NOMO-1 (cell line): Measurements from ENCODE around the gene PKNOX2.

ENCODE experiments used
- DNase-seq, 2 experiments: peaks; one replicate each; lab custom pipeline; 2025; ENCODE audit not compliant: unreplicated experiment in 2 of 2; lab: John Stamatoyannopoulos, UW

Gene PKNOX2

GRCh38 chr11:125426818-125427528 is 262.4 kb downstream of the PKNOX2 start:
- no peak for DNase-seq

GRCh38 chr11:125428486-125429173 is 264.1 kb downstream of the PKNOX2 start:
- peak in 1 of 2 experiments; percentile 5 for DNase-seq

DNA sequence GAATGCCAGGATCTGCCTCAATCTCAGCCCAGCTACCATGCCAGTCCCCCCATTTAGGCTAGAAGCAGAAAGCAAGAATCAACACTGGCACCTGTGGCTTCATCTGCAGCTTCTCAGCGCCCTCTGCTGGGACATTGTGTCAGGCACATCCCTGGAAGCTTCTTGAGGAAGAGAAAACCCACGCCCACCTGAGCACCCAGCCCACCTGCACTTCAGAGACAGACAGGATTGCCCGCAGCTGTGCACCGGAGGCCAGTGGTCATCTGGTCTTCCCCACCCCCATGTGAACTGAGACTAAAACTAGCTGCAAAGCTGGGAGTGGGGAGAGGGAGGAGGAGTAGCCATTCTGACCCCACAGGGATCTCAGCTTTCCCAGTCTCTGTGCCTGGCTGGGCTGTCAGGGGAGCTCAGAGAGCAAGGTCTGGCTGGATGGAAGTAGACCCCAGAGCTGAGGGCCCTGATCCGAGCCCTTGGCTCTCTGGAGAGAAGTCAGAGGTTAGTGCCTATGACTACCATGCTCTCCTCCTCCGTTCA is 264.7 kb downstream of the PKNOX2 start:
- DNase-seq, result peak in 1 of 2 experiments; percentile 37

DNA sequence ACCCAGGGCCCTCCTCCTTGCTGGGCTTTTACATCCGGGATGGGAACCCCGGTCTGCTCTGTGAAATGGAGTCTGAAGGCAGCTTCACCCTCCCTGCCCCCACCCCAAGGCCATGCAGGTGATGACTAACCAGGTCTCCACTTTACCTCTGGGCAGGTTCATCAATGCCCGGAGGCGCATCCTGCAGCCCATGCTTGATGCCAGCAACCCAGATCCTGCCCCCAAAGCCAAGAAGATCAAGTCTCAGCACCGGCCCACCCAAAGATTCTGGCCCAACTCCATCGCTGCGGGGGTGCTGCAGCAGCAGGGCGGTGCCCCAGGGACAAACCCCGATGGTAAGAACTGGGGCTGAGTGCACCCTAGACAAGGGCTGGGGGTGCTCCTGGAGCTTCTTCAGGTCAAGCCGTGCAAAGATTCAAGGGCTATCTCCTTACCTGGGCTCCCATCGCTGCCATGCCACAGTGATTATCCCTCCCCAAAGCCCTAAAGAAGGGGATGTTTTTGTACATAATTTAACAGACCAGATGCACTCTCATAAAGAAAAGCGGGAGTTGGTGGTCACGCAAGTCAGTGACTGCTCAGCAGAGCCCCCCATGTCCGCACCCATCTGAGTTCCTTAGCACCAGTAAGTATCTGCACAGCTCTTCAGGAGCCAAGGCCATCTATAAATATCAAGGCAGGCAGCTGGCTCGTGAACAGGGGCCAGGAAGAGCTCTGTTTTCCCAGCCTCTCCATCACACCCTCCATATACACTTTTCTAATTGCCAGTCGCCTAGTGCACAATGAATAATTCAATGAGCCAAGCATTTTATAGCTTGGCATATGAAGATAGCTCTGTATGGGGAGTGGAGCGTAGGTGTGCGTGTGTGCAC is 265.5 kb downstream of the PKNOX2 start:
- DNase-seq, result no peak

DNA sequence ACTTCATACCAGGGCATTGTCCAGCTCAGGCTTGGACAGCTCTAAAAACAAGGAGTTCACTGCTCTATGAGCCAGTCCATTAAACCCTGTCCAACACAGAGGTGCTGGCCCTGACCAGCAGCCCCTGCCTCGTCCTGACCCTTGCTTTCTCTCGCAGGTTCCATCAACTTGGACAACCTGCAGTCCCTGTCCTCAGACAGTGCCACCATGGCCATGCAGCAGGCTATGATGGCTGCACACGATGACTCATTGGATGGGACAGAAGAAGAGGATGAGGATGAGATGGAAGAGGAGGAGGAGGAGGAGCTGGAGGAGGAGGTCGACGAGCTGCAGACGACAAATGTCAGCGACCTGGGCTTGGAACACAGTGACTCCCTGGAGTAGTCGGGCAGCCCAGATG is 266.5 kb downstream of the PKNOX2 start:
- DNase-seq, result no peak

DNA sequence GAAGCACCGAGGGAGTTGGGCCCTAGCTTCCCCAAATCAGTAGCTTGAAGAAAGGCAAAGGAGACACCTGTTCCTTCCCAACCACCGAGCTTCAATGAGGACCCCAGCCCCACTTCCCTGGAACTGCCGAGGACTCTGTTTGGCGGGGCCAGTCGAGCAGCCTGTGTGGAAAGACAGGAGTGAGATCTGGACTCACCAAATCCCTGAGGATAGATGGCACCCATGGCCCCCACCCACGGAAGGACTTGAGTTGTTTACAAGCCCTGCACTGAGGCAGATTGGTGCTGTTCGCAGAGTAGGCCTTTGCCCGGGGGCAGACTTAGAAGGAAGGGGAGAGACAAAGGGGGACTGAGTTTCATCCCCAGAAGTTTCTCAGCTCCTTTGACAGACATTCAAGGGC is 266.9 kb downstream of the PKNOX2 start:
- no peak for DNase-seq

GRCh38 chr11:125433454-125434121 is 269.0 kb downstream of the PKNOX2 start:
- DNase-seq, result peak; percentile 24 to 30

DNA sequence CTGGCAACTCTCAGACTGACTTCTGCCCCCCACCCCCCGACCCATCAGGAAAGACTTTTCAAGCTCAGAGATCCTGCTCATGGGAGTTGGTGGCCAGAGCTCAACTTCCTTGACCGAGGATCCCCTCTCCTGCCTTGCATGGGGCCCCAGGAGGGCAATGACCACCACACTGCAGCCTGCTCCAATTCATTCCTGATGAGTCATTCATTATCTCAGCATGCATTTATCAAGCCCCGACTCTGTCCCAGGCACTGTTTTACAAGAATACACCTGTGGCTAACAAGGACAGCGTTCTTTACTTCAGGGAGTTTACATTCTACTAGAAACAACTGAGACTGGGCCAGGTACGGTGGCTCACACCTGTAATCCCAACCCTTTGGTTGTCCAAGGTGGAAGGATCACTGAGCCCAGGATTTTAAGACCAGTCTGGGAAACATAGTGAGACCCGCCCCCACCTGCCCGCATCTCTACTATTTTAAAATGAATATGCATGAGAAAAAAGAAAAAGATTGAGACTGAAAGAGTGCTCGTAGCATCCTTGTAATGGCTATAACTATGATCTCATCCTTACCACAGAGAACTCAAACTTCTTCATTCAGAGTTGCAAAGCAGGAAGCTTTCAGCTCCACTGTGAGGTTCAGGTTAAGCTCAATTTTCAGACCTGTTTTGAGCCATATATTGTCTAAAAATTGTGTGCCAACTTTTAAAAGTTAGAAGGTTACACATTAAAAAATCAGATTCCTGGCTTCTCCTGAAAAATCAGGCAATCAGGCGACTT is 271.1 kb downstream of the PKNOX2 start:
- DNase-seq, result no peak

DNA sequence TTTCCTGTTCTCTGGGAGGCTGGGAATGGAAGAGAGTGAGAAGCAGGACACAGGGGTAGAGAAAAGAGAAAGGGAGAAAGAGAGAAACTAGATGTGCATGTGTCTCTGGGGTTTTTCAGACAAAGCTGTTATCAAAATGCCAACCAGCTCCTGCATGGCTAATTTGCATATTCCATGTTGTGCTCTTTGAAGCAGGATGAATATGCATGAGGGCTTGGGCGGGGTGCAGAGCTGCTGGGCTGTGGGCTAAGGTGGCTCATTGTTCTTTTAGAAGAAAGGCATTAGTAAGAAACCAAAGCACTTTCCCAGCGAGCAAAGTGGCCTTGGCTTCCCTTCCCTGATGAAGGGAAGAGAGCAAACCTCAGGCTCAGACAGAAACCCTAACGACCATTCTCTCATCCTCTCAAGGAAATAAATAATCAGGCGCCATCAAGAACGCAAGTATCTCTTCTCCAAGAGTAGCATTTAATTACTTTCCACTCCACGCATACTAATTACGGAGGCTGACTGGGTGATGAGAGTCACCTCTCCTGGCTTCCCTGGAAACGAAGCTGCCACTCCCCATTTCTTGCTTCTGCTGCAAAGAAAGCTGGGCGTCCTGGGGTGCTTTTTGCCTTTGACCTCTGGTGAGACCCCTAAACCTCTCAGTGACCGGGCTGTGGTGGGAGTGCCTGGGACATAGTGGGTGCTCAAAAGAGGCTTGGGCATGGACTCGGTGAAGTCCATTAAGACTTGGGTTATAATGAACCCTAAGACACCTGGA is 277.3 kb downstream of the PKNOX2 start:
- DNase-seq, result no peak

- DNase-seq, result no peak
These were observed 278.4 kb downstream of the PKNOX2 start for GRCh38 chr11:125442946-125443345.

- no peak for DNase-seq
These were observed 279.3 kb downstream of the PKNOX2 start for GRCh38 chr11:125443767-125444311.

- DNase-seq, result no peak
These were observed 281.2 kb downstream of the PKNOX2 start for GRCh38 chr11:125445731-125446130.

GRCh38 chr11:125446279-125446678 is 281.7 kb downstream of the PKNOX2 start:
- no peak for DNase-seq

GRCh38 chr11:125447721-125448120 is 283.2 kb downstream of the PKNOX2 start:
- no peak for DNase-seq

- no peak for DNase-seq
These were observed 283.6 kb downstream of the PKNOX2 start for GRCh38 chr11:125448136-125448535.

DNA sequence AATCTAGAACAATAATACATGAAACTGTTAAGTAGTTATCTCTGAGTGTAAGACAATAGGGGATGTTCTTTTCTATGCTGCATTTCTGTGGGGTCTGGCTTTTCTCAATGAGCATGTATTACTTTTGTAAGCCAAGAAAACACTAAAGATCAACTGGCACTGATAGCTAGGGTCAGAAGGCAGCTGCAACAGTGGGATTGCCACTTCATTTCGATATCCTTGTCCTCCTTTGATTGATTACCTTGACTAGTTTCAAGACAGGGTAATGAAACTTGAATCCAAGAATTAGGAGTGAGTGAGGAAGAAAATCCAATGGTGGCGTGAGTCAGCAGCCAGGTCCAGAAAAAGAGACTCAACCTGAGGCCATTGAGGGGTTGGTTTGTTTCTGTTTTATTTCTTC is 285.0 kb downstream of the PKNOX2 start:
- no peak for DNase-seq

GRCh38 chr11:125451400-125452124 is 287.0 kb downstream of the PKNOX2 start:
- no peak for DNase-seq

DNA sequence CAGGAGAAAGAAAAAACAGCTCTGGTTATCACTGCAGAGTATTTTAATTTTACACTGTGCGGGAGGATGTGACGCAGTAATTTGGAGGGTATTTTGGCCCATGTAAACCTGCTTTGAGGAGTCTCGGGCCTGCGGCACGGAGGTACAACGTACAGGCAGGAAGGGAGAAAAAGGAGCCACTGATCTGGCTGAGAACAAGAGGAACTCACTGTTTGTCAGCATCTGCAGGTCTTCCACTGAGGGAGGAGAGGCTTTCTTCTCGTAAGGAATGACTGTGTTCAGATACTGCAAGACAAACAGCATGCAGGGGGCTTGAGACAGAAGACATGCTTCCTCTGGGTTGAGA is 287.5 kb downstream of the PKNOX2 start:
- DNase-seq, result no peak
